PC-9 (cell line): ENCODE data around the gene SDR42E2. TPM values are rescaled to one million over a fixed set of nuclear protein-coding genes. Genes with fewer than 3 reads are reported as not detected.

Source experiments
- BruUV-seq: library from RNA; stranded (reverse); fragments of 400-500 nt; replicated peaks from 2 replicates; lab custom pipeline; 2021; lab: Mats Ljungman, UMichigan
- CTCF ChIA-PET: fragments of 300-600 bp; sonication (Branson Sonifier 250); formaldehyde crosslinking; loops from one replicate; lab custom pipeline; 2022; ENCODE audit warnings: antibody characterized with exemption; lab: Charles Lee
- POLR2A ChIA-PET: fragments of 300-600 bp; sonication (Branson Sonifier 250); formaldehyde crosslinking; loops from one replicate; lab custom pipeline; 2022; ENCODE audit warnings: antibody characterized with exemption; ENCODE audit not compliant: unreplicated experiment; lab: Charles Lee
- DNase-seq, 2 experiments: peaks; one replicate each; pipeline versions ENCODE4 v3.0.0 to v3.0.0-alpha.2; 2015 to 2022; ENCODE audit warnings: mixed read lengths in 1 of 2
- H2AFZ ChIP-seq: fragments of 200-600 bp; sonication (generic); 2 replicates; pipeline ENCODE4 v1.8.1; 2017; ENCODE audit warnings: antibody characterized with exemption
- H3F3A ChIP-seq: fragments of 200-600 bp; sonication (generic); 2 replicates; pipeline ENCODE4 v1.8.1; 2017; ENCODE audit warnings: antibody characterized with exemption, mild to moderate bottlenecking, low read depth; ENCODE audit not compliant: insufficient read depth
- H3K27ac ChIP-seq: fragments of 200-600 bp; sonication (generic); 2 replicates; pipeline ENCODE4 v1.6.1; 2016; ENCODE audit warnings: mixed run types
- H3K27me3 ChIP-seq: fragments of 200-600 bp; sonication (generic); 2 replicates; pipeline ENCODE4 v1.6.1; 2016; ENCODE audit warnings: low read depth, mixed run types; ENCODE audit not compliant: insufficient read depth
- H3K36me3 ChIP-seq: fragments of 200-600 bp; sonication (generic); 2 replicates; pipeline ENCODE4 v1.6.1; 2016; ENCODE audit warnings: low read depth, mixed run types
- H3K4me1 ChIP-seq: fragments of 200-600 bp; sonication (generic); replicated peaks from 2 replicates; pipeline ENCODE4 v1.6.1; 2016; ENCODE audit warnings: mixed run types; ENCODE audit not compliant: insufficient read depth
- H3K4me2 ChIP-seq: fragments of 200-600 bp; sonication (generic); 2 replicates; pipeline ENCODE4 v1.6.1; 2017; ENCODE audit warnings: mixed run types
- H3K4me3 ChIP-seq: fragments of 200-600 bp; sonication (generic); 2 replicates; pipeline ENCODE4 v1.6.1; 2016; ENCODE audit warnings: mixed run types
- H3K79me2 ChIP-seq: fragments of 200-600 bp; sonication (generic); 2 replicates; pipeline ENCODE4 v1.6.1; 2017; ENCODE audit warnings: low read depth, mixed run types
- H3K9me2 ChIP-seq: fragments of 200-600 bp; sonication (generic); 2 replicates; pipeline ENCODE4 v1.8.1; 2017; ENCODE audit warnings: mild to moderate bottlenecking; ENCODE audit not compliant: insufficient read depth
- H3K9me3 ChIP-seq: fragments of 200-600 bp; sonication (generic); 2 replicates; pipeline ENCODE4 v1.8.1; 2016; ENCODE audit warnings: low read depth; ENCODE audit not compliant: insufficient read depth
- H4K20me1 ChIP-seq: fragments of 200-600 bp; sonication (generic); 2 replicates; pipeline ENCODE4 v1.8.1; 2017; ENCODE audit not compliant: insufficient read depth
- EZH2 ChIP-seq: fragments of 200-600 bp; sonication (generic); IDR thresholded peaks from 2 replicates; pipeline ENCODE4 v1.8.0; 2017; ENCODE audit warnings: antibody characterized with exemption, low read depth
- intact Hi-C: fragments of 100-400 bp; cut with micrococcal nuclease; formaldehyde crosslinking; loops from one replicate; pipeline ENCODE4 v1.10.0; 2022; ENCODE audit not compliant: unreplicated experiment
- total RNA-seq: library from RNA; stranded (reverse); gene quantifications from 2 replicates; pipeline ENCODE4 v1.2.3, GENCODE V29; 2021
- TF ChIP-seq, protein P1 (sequence below): fragments of 200-600 bp; sonication (generic); conservative IDR thresholded peaks from 2 replicates; pipeline ENCODE4 v1.6.1; 2017; ENCODE audit warnings: mixed run types, antibody characterized with exemption, mild to moderate bottlenecking, moderate library complexity

The SDR42E2 gene
- total RNA-seq, 1 experiment from 2014 or later = not detected

DNA sequence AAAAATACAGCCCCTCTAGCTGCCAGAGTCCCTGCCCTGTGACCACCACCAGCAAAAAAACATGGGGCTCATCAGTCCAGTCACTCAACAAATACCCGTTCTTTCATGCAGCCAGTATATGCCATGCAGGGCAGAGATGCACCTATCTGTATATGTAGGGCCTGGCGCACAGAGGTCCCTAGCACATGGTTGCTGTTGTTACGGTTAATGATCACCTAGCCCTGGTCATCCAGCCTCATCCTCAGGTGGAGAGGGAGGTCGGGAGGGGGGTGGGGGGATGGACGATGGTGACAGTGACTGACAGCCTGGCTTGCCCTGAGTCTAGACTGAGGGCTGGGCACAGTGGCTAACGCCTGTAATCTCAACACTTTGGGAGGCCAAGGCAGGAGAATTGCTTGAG, 1.5 kb downstream of the SDR42E2 start:
- Histone ChIP-seq H4K20me1 (no peaks in the 10 kb centered on the region), H3F3A (no peaks in the 10 kb centered on the region), H3K9me2 (no peaks in the 10 kb centered on the region), H3K27ac (no peak overlapping the region), H3K79me2 (no peaks in the 10 kb centered on the region), H3K4me1 (no peaks in the 10 kb centered on the region), H2AFZ (no peak overlapping the region), H3K27me3 (peaks cover 14% of the 10 kb centered on the region; the same call in 1 of the 2 replicates), H3K9me3 (no peaks in the 10 kb centered on the region), H3K36me3 (no peaks in the 10 kb centered on the region), H3K4me2 (no peak overlapping the region), H3K4me3 (no peak overlapping the region)
- intact Hi-C loops = no loop called here
- no TSS peak for BruUV-seq
- DNase-seq = no peak
- ChIA-PET CTCF (interaction anchor here (0.6 kb wide), 1 partner anchor 453 kb away, joined by 5 read pairs; no protein-coding TSS in a partner anchor), POLR2A (no interaction called here)
- TF ChIP-seq, protein P1, sequence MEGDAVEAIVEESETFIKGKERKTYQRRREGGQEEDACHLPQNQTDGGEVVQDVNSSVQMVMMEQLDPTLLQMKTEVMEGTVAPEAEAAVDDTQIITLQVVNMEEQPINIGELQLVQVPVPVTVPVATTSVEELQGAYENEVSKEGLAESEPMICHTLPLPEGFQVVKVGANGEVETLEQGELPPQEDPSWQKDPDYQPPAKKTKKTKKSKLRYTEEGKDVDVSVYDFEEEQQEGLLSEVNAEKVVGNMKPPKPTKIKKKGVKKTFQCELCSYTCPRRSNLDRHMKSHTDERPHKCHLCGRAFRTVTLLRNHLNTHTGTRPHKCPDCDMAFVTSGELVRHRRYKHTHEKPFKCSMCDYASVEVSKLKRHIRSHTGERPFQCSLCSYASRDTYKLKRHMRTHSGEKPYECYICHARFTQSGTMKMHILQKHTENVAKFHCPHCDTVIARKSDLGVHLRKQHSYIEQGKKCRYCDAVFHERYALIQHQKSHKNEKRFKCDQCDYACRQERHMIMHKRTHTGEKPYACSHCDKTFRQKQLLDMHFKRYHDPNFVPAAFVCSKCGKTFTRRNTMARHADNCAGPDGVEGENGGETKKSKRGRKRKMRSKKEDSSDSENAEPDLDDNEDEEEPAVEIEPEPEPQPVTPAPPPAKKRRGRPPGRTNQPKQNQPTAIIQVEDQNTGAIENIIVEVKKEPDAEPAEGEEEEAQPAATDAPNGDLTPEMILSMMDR = no peak
- TF ChIP-seq EZH2 = no peak

DNA sequence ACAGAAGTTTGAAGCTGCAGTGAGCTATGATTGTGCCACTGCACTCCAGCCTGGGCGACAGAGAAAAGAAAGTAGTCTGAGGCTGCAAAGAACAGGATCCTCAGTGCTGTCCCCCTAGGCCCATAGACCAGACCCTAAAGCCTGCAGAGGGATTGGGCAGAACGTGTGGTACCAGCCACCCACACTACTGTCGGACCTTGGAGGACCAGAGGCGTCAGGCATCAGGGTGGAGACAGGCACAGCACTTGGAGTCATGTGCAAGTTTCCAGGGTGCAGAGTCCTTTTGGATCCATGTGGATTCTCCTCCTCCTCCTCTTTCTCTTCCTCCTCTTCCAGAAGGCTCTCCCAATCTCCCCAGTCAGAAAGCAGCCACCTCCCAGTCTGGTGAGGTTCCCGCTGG, 2.2 kb downstream of the SDR42E2 start:
- no peak for DNase-seq
- ChIA-PET POLR2A (no interaction called here), CTCF (interaction anchor here (0.6 kb wide), 2 partner anchors 11 to 454 kb away, joined by 5 to 11 read pairs; no protein-coding TSS in a partner anchor)
- no peaks in the 10 kb centered on the region for H3K9me2 ChIP-seq
- no peaks in the 10 kb centered on the region for H3K79me2 ChIP-seq
- no peaks in the 10 kb centered on the region for H3K9me3 ChIP-seq
- peaks cover 11% of the 10 kb centered on the region; the same call in 1 of the 2 replicates for H3K27me3 ChIP-seq
- H3K4me1 ChIP-seq = no peaks in the 10 kb centered on the region
- no peaks in the 10 kb centered on the region for H3F3A ChIP-seq
- no peak for TF ChIP-seq EZH2
- TF ChIP-seq, protein P1 = no peak
- intact Hi-C loops = no loop called here
- no peak overlapping the region for H3K4me3 ChIP-seq
- no peak overlapping the region for H3K27ac ChIP-seq
- H3K4me2 ChIP-seq = no peak overlapping the region
- no peaks in the 10 kb centered on the region for H3K36me3 ChIP-seq
- BruUV-seq = no TSS peak
- H4K20me1 ChIP-seq = no peaks in the 10 kb centered on the region
- no peak overlapping the region for H2AFZ ChIP-seq

DNA sequence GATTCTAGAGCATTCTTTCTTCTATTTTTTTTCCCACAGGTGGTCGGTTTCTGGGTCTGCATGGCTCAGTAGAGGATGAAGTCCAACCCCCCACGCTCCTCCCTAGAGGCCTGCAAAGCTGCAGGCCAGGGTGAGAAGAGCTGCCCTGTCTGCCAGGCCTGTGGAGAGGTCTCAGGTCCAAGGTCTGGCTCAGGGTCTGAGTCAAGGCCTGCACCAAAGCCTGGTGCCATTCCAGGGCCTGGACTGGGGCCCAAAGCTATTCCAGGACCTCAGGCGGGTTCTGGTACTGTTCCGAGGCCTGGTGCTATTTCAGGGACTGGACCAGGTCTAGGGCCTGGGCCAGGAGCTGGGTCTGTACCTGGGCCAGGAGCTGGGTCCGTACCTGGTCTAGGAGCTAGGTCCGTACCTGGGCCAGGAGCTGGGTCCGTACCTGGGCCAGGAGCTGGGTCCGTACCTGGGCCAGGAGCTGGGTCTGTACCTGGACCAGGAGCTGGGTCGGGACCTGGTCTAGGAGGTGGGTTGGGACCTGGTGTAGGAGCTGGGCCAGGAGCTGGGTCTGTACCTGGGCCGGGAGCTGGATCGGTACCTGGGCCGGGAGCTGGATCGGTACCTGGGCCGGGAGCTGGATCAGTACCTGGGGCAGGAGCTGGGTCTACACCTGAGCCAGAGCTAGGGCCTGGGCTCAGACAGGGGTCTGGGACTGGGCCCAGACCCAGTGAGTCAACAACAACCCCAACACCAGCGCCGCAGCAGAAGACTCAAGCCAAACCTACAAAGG, 3.4 kb downstream of the SDR42E2 start:
- Histone ChIP-seq H3K4me1 (no peaks in the 10 kb centered on the region), H3F3A (no peaks in the 10 kb centered on the region), H3K36me3 (no peaks in the 10 kb centered on the region), H3K27ac (no peak overlapping the region), H3K9me3 (no peaks in the 10 kb centered on the region), H3K27me3 (peaks cover 10% of the 10 kb centered on the region; the same call in 1 of the 2 replicates), H4K20me1 (no peaks in the 10 kb centered on the region), H3K9me2 (no peaks in the 10 kb centered on the region), H3K79me2 (no peaks in the 10 kb centered on the region), H2AFZ (no peak overlapping the region), H3K4me3 (no peak overlapping the region), H3K4me2 (no peak overlapping the region)
- ChIA-PET CTCF (interaction anchor here (0.6 kb wide), 2 partner anchors 8 to 15 kb away, joined by 3 read pairs; no protein-coding TSS in a partner anchor), POLR2A (interaction anchor here (0.6 kb wide), 1 partner anchor 848 kb away, joined by 5 read pairs; no protein-coding TSS in a partner anchor)
- intact Hi-C loops = no loop called here
- DNase-seq = no peak
- no TSS peak for BruUV-seq
- TF ChIP-seq, protein P1 = no peak
- TF ChIP-seq EZH2 = no peak
